ENCODE measurements around the gene THSD4.
A peak's percentile ranks its signal among the peaks of the same experiment; 100 is the strongest.

THSD4 gene

GRCh38 chr15:71252044-71252739 is 136.9 kb downstream of the THSD4 start:
- H3K4me2 ChIP-seq (ENCODE audit: low read length, poor library complexity, severe bottlenecking) = no peak overlapping the region

GRCh38 chr15:71252740-71253047 is 137.4 kb downstream of the THSD4 start:
- Histone ChIP-seq H3K4me1 (ENCODE audit: control insufficient read depth, insufficient read depth, low read depth, low read length) (no peaks in the 10 kb centered on the region), H3K79me1 (replicated peaks; ENCODE audit: low read length, poor library complexity, severe bottlenecking) (peaks cover 3% of the 10 kb centered on the region), H2BK15ac (ENCODE audit: low read depth, poor library complexity, severe bottlenecking) (no peak overlapping the region), H3K4me2 (ENCODE audit: low read length, poor library complexity, severe bottlenecking) (no peak overlapping the region), H3K36me3 (ENCODE audit: control insufficient read depth in 1 of 2, insufficient read depth in 2 of 2, low read depth in 1 of 2, low read length in 2 of 2) (peaks cover 0 to 14% of the 10 kb centered on the region in 2 experiments), H3K9ac (ENCODE audit: low read length) (no peak overlapping the region), H3K4me3 (ENCODE audit: insufficient read depth in 1 of 2, low read depth in 1 of 2, low read length in 2 of 2) (no peak overlapping the region), H2AFZ (ENCODE audit: low read depth, low read length) (no peak overlapping the region), H2BK5ac (ENCODE audit: low read depth, low read length, poor library complexity, severe bottlenecking) (no peak overlapping the region), H2BK12ac (ENCODE audit: low read length in 2 of 2) (no peak overlapping the region), H4K91ac (ENCODE audit: low read length) (no peak overlapping the region), H3K9me3 (ENCODE audit: control insufficient read depth, low read length) (no peaks in the 10 kb centered on the region), H2BK120ac (ENCODE audit: low read depth, low read length) (no peak overlapping the region), H3K23ac (ENCODE audit: low read length in 2 of 2) (no peak overlapping the region), H3K18ac (ENCODE audit: low read depth in 1 of 2, low read length in 2 of 2) (no peak overlapping the region), H3K4ac (ENCODE audit: low read depth in 1 of 2, low read length in 2 of 2) (no peak overlapping the region), H3K27me3 (ENCODE audit: control insufficient read depth in 1 of 2, insufficient read depth in 1 of 2, low read length in 2 of 2) (no peaks in the 10 kb centered on the region), H4K8ac (ENCODE audit: low read length) (no peak overlapping the region), H2AK5ac (ENCODE audit: low read length, severe bottlenecking) (no peak overlapping the region), H3K14ac (ENCODE audit: low read length in 2 of 2) (no peak overlapping the region), H3K27ac (ENCODE audit: low read length, poor library complexity, severe bottlenecking) (no peak overlapping the region)
- WGBS = 96% methylated on average over 3 of the region's 3 CpGs
- no peak for DNase-seq

More at GRCh38 chr15:71252044-71252739, 136.9 kb downstream of the THSD4 start:
- H3K14ac ChIP-seq (ENCODE audit: low read length in 2 of 2) = no peak overlapping the region
- no peaks in the 10 kb centered on the region for H3K9me3 ChIP-seq (ENCODE audit: control insufficient read depth, low read length)
- no peaks in the 10 kb centered on the region for H3K4me1 ChIP-seq (ENCODE audit: control insufficient read depth, insufficient read depth, low read depth, low read length)
- DNase-seq = peak; percentile 71
- no peak overlapping the region for H3K4me3 ChIP-seq (ENCODE audit: insufficient read depth in 1 of 2, low read depth in 1 of 2, low read length in 2 of 2)
- H3K36me3 ChIP-seq (ENCODE audit: control insufficient read depth in 1 of 2, insufficient read depth in 2 of 2, low read depth in 1 of 2, low read length in 2 of 2) = peaks cover 0 to 9% of the 10 kb centered on the region in 2 experiments
- 42% methylated on average over 5 of the region's 6 CpGs for WGBS
- H2BK12ac ChIP-seq (ENCODE audit: low read length in 2 of 2) = no peak overlapping the region
- H2BK120ac ChIP-seq (ENCODE audit: low read depth, low read length) = no peak overlapping the region
- H2BK5ac ChIP-seq (ENCODE audit: low read depth, low read length, poor library complexity, severe bottlenecking) = no peak overlapping the region
- H3K4ac ChIP-seq (ENCODE audit: low read depth in 1 of 2, low read length in 2 of 2) = no peak overlapping the region
- H3K18ac ChIP-seq (ENCODE audit: low read depth in 1 of 2, low read length in 2 of 2) = no peak overlapping the region
- H3K27ac ChIP-seq (ENCODE audit: low read length, poor library complexity, severe bottlenecking) = no peak overlapping the region
- no peaks in the 10 kb centered on the region for H3K27me3 ChIP-seq (ENCODE audit: control insufficient read depth in 1 of 2, insufficient read depth in 1 of 2, low read length in 2 of 2)
- no peak overlapping the region for H2BK15ac ChIP-seq (ENCODE audit: low read depth, poor library complexity, severe bottlenecking)
- H2AFZ ChIP-seq (ENCODE audit: low read depth, low read length) = no peak overlapping the region
- no peak overlapping the region for H3K9ac ChIP-seq (ENCODE audit: low read length)
- H4K91ac ChIP-seq (ENCODE audit: low read length) = no peak overlapping the region
- no peak overlapping the region for H3K23ac ChIP-seq (ENCODE audit: low read length in 2 of 2)
- H4K8ac ChIP-seq (ENCODE audit: low read length) = no peak overlapping the region
- H3K79me1 ChIP-seq (replicated peaks; ENCODE audit: low read length, poor library complexity, severe bottlenecking) = peaks cover 5% of the 10 kb centered on the region
- no peak overlapping the region for H2AK5ac ChIP-seq (ENCODE audit: low read length, severe bottlenecking)

- Histone ChIP-seq H3K4ac (ENCODE audit: low read depth in 1 of 2, low read length in 2 of 2) (peak overlapping the region in 1 of 2 experiments; percentile 25), H2BK5ac (ENCODE audit: low read depth, low read length, poor library complexity, severe bottlenecking) (no peak overlapping the region), H3K4me3 (ENCODE audit: insufficient read depth in 1 of 2, low read depth in 1 of 2, low read length in 2 of 2) (no peak overlapping the region), H3K27ac (ENCODE audit: low read length, poor library complexity, severe bottlenecking) (no peak overlapping the region), H3K9ac (ENCODE audit: low read length) (no peak overlapping the region), H3K36me3 (ENCODE audit: control insufficient read depth in 1 of 2, insufficient read depth in 2 of 2, low read depth in 1 of 2, low read length in 2 of 2) (peaks cover 2 to 26% of the 10 kb centered on the region in 2 experiments), H3K23ac (ENCODE audit: low read length in 2 of 2) (no peak overlapping the region), H4K8ac (ENCODE audit: low read length) (no peak overlapping the region), H2AK5ac (ENCODE audit: low read length, severe bottlenecking) (no peak overlapping the region), H3K27me3 (ENCODE audit: control insufficient read depth in 1 of 2, insufficient read depth in 1 of 2, low read length in 2 of 2) (no peaks in the 10 kb centered on the region), H3K4me1 (ENCODE audit: control insufficient read depth, insufficient read depth, low read depth, low read length) (no peaks in the 10 kb centered on the region), H3K9me3 (ENCODE audit: control insufficient read depth, low read length) (no peaks in the 10 kb centered on the region), H2BK120ac (ENCODE audit: low read depth, low read length) (no peak overlapping the region), H2AFZ (ENCODE audit: low read depth, low read length) (no peak overlapping the region), H3K14ac (ENCODE audit: low read length in 2 of 2) (no peak overlapping the region), H3K4me2 (ENCODE audit: low read length, poor library complexity, severe bottlenecking) (no peak overlapping the region), H2BK12ac (ENCODE audit: low read length in 2 of 2) (no peak overlapping the region), H3K18ac (ENCODE audit: low read depth in 1 of 2, low read length in 2 of 2) (no peak overlapping the region), H3K79me1 (replicated peaks; ENCODE audit: low read length, poor library complexity, severe bottlenecking) (peaks cover 3% of the 10 kb centered on the region), H4K91ac (ENCODE audit: low read length) (no peak overlapping the region), H2BK15ac (ENCODE audit: low read depth, poor library complexity, severe bottlenecking) (no peak overlapping the region)
- 96% methylated on average over 3 of the region's 3 CpGs for WGBS
- DNase-seq = no peak
Measured at GRCh38 chr15:71254491-71254890, 139.2 kb downstream of the THSD4 start.

- WGBS = over 99% methylated on average over 5 of the region's 5 CpGs
- no peaks in the 10 kb centered on the region for H3K9me3 ChIP-seq (ENCODE audit: control insufficient read depth, low read length)
- H2BK12ac ChIP-seq (ENCODE audit: low read length in 2 of 2) = no peak overlapping the region
- no peak overlapping the region for H3K4ac ChIP-seq (ENCODE audit: low read depth in 1 of 2, low read length in 2 of 2)
- no peak overlapping the region for H3K14ac ChIP-seq (ENCODE audit: low read length in 2 of 2)
- DNase-seq = no peak
- no peaks in the 10 kb centered on the region for H3K27me3 ChIP-seq (ENCODE audit: control insufficient read depth in 1 of 2, insufficient read depth in 1 of 2, low read length in 2 of 2)
- H3K4me1 ChIP-seq (ENCODE audit: control insufficient read depth, insufficient read depth, low read depth, low read length) = no peaks in the 10 kb centered on the region
- no peak overlapping the region for H3K4me2 ChIP-seq (ENCODE audit: low read length, poor library complexity, severe bottlenecking)
- H2BK15ac ChIP-seq (ENCODE audit: low read depth, poor library complexity, severe bottlenecking) = no peak overlapping the region
- no peak overlapping the region for H2BK5ac ChIP-seq (ENCODE audit: low read depth, low read length, poor library complexity, severe bottlenecking)
- no peak overlapping the region for H2AK5ac ChIP-seq (ENCODE audit: low read length, severe bottlenecking)
- no peak overlapping the region for H3K9ac ChIP-seq (ENCODE audit: low read length)
- H3K18ac ChIP-seq (ENCODE audit: low read depth in 1 of 2, low read length in 2 of 2) = no peak overlapping the region
- H4K91ac ChIP-seq (ENCODE audit: low read length) = no peak overlapping the region
- H2AFZ ChIP-seq (ENCODE audit: low read depth, low read length) = no peak overlapping the region
- no peak overlapping the region for H3K23ac ChIP-seq (ENCODE audit: low read length in 2 of 2)
- H2BK120ac ChIP-seq (ENCODE audit: low read depth, low read length) = no peak overlapping the region
- peaks cover 3% of the 10 kb centered on the region for H3K79me1 ChIP-seq (replicated peaks; ENCODE audit: low read length, poor library complexity, severe bottlenecking)
- H3K27ac ChIP-seq (ENCODE audit: low read length, poor library complexity, severe bottlenecking) = no peak overlapping the region
- H4K8ac ChIP-seq (ENCODE audit: low read length) = no peak overlapping the region
- H3K36me3 ChIP-seq (ENCODE audit: control insufficient read depth in 1 of 2, insufficient read depth in 2 of 2, low read depth in 1 of 2, low read length in 2 of 2) = peaks cover 2 to 31% of the 10 kb centered on the region in 2 experiments
- H3K4me3 ChIP-seq (ENCODE audit: insufficient read depth in 1 of 2, low read depth in 1 of 2, low read length in 2 of 2) = no peak overlapping the region
Measured at GRCh38 chr15:71256934-71257664, 141.8 kb downstream of the THSD4 start.
